Fibroblast of lung (primary cell): Measurements from ENCODE around the gene P4HA1. TPM values are rescaled to one million over a fixed set of nuclear protein-coding genes. Genes with fewer than 3 reads are reported as not detected.

Experiments
- DNase-seq, 2 donors: peaks; one replicate each; pipeline versions ENCODE4 v3.0.0 to v3.0.0-alpha.2; 2010; ENCODE audit warnings: low read depth in 2 of 2
- H2AFZ ChIP-seq: 2 replicates; pipeline ENCODE4 v1.5.1; 2012; ENCODE audit warnings: low read length, control low read depth, inconsistent platforms
- H3K27ac ChIP-seq: 2 replicates; pipeline ENCODE4 v1.5.1; 2011; ENCODE audit warnings: low read length, control low read depth; ENCODE audit not compliant: insufficient read depth
- H3K27me3 ChIP-seq: 2 replicates; pipeline ENCODE4 v1.5.1; 2011; ENCODE audit warnings: mild to moderate bottlenecking, low read length; ENCODE audit not compliant: control insufficient read depth, insufficient read depth
- H3K36me3 ChIP-seq: 2 replicates; pipeline ENCODE4 v1.5.1; 2011; ENCODE audit warnings: low read length; ENCODE audit not compliant: control insufficient read depth, insufficient read depth
- H3K4me1 ChIP-seq: 2 replicates; pipeline ENCODE4 v1.5.1; 2011; ENCODE audit warnings: low read length; ENCODE audit not compliant: control insufficient read depth, insufficient read depth; ENCODE audit errors: extremely low read depth
- H3K4me2 ChIP-seq: 2 replicates; pipeline ENCODE4 v1.5.1; 2011; ENCODE audit warnings: low read length, control low read depth; ENCODE audit not compliant: insufficient read depth; ENCODE audit errors: extremely low read depth
- H3K4me3 ChIP-seq, 4 experiments: fragments of 200-600 bp in 1 of 4; sonication (generic) in 1 of 4; replicated peaks in 1 of 4; 2 replicates each; pipeline ENCODE4 v1.5.1; 2011 to 2016; ENCODE audit warnings: low read length in 4 of 4, low read depth in 3 of 4, mild to moderate bottlenecking in 3 of 4, control low read depth in 2 of 4, inconsistent platforms in 1 of 4, mixed read lengths in 1 of 4; ENCODE audit not compliant: insufficient read depth in 1 of 4; ENCODE audit errors: control extremely low read depth in 1 of 4
- H3K79me2 ChIP-seq: 2 replicates; pipeline ENCODE4 v1.5.1; 2012; ENCODE audit warnings: mild to moderate bottlenecking, low read length, inconsistent platforms; ENCODE audit not compliant: control insufficient read depth, insufficient read depth
- H3K9ac ChIP-seq: 2 replicates; pipeline ENCODE4 v1.5.1; 2011; ENCODE audit warnings: mild to moderate bottlenecking, low read length, control low read depth; ENCODE audit not compliant: insufficient read depth
- H3K9me3 ChIP-seq: 2 replicates; pipeline ENCODE4 v1.5.1; 2012; ENCODE audit warnings: low read depth, low read length; ENCODE audit not compliant: control insufficient read depth, insufficient read depth
- H4K20me1 ChIP-seq: 2 replicates; pipeline ENCODE4 v1.5.1; 2011; ENCODE audit warnings: low read length; ENCODE audit not compliant: control insufficient read depth, insufficient read depth; ENCODE audit errors: extremely low read depth
- CTCF ChIP-seq, 2 donors: IDR thresholded peaks in 1 of 2; conservative IDR thresholded peaks in 1 of 2; 1 replicate in 1 of 2; 2 replicates in 1 of 2; pipeline ENCODE4 v1.5.1; 2011 to 2012; ENCODE audit warnings: low read length in 2 of 2, control low read depth in 1 of 2, inconsistent platforms in 1 of 2, low read depth in 1 of 2, mild to moderate bottlenecking in 1 of 2
- EZH2 ChIP-seq: IDR thresholded peaks from 2 replicates; pipeline ENCODE4 v1.5.1; 2012; ENCODE audit warnings: low read length, control low read depth, mild to moderate bottlenecking; ENCODE audit errors: missing control alignments
- polyA minus RNA-seq: library from RNA; depleted of rRNA, polyadenylated mRNA; stranded (reverse); fragments of >200 nt; gene quantifications from 2 replicates; pipeline ENCODE4 v1.2.3, GENCODE V29; 2011; ENCODE audit warnings: low replicate concordance
- polyA plus RNA-seq, 2 donors: library from polyadenylated mRNA; depleted of rRNA in 1 of 2; stranded (reverse) in 1 of 2; unstranded in 1 of 2; fragments of >200 nt; gene quantifications; 2 replicates each; pipeline ENCODE4 v1.2.1, GENCODE V29; 2011 to 2012; ENCODE audit warnings: missing spikeins in 1 of 2
- total RNA-seq: library from RNA; depleted of rRNA; stranded (reverse); fragments of >200 nt; gene quantifications from 2 replicates; pipeline ENCODE4 v1.2.1, GENCODE V29; 2014

Gene P4HA1
- total RNA-seq (147 and 179 TPM in 2 replicates), polyA plus RNA-seq (89.1 and 226 TPM in 2 replicates), polyA minus RNA-seq (7.0 and 12.5 TPM in 2 replicates)
- polyA plus RNA-seq (2012) = 64.6 and 153 TPM in 2 replicates

DNA sequence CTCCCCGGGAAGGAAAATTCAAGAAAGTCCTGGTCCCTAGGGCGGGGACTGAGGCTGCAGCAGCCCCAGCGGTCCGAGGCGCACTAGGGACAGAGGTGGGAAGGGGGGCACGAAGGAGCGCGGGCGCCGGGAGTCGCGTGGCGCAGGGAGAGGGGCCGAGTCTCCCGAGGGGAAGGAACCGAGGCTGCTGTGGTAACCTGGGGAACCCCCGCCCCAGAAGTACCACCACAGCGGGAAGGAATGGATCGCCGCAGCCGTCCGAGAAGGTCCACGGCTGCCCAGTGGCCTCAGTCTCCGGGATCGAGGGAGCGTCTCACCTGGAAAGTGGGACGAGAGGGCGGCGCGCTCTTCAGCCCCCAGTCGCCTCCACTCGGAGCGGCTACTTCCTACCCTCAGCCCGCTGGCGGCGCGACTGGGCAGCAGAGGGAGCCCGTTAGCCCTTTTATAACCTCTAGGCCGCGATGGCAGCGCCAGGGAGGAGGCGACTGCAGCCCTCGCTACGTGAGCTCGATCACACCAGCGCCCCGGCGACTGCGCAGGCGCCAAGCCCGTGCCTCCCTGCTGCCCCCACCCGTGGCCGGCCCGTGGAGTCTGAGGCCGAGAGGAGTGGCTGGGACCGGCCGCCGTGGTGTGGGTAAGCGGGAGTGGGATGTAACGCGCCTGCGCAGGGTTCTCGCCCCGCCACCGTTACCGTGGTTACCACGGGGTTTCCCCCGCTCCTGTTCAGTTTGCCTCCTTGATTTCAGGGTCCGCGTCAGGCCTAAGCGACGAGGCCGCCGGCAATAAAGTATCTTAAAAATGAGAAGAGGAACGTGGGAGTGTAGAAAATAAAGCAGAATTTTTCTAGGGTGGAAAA, at the start of gene P4HA1:
P4HA1 (minus strand) TSS at position 418 of the 856 bp plus-strand sequence. CDS start 21,983 bp downstream, outside the sequence.
- Histone ChIP-seq H3K27me3 (no peaks in the 10 kb centered on the region), H2AFZ (peak within 1 kb of the TSS; percentile 80), H3K36me3 (no peaks in the 10 kb centered on the region), H3K4me1 (peaks cover 4% of the 10 kb centered on the region), H3K4me3 (peak within 1 kb of the TSS; percentile 35 to 99 (median 94)), H3K79me2 (peaks cover 40% of the 10 kb centered on the region), H3K4me2 (peak within 1 kb of the TSS; percentile 94), H3K27ac (peak within 1 kb of the TSS; percentile 67), H3K9ac (peak within 1 kb of the TSS; percentile 93), H3K9me3 (no peaks in the 10 kb centered on the region), H4K20me1 (no peaks in the 10 kb centered on the region)
- peak; percentile 95 to 98 for DNase-seq
- TF ChIP-seq EZH2 = no peak
- peak; percentile 49 for TF ChIP-seq CTCF (conservative IDR thresholded peaks at IDR 0.05 in 1 of 2, IDR thresholded peaks at IDR 0.05 in 1 of 2; ENCODE audit: low read depth in 1 of 2, low read length in 2 of 2)

GRCh38 chr10:73141603-73142002, 44.9 kb upstream of the P4HA1 start:
- DNase-seq = no peak
- H3K36me3 ChIP-seq = peaks cover 6% of the 10 kb centered on the region
- no peak overlapping the region for H3K4me2 ChIP-seq
- no peaks in the 10 kb centered on the region for H3K4me1 ChIP-seq
- no peak overlapping the region for H3K4me3 ChIP-seq
- no peaks in the 10 kb centered on the region for H3K79me2 ChIP-seq
- TF ChIP-seq CTCF (conservative IDR thresholded peaks at IDR 0.05 in 1 of 2, IDR thresholded peaks at IDR 0.05 in 1 of 2; ENCODE audit: low read depth in 1 of 2, low read length in 2 of 2) = no peak
- no peak for TF ChIP-seq EZH2
- no peaks in the 10 kb centered on the region for H3K27me3 ChIP-seq
- H2AFZ ChIP-seq = no peak overlapping the region
- H4K20me1 ChIP-seq = no peaks in the 10 kb centered on the region
- no peak overlapping the region for H3K27ac ChIP-seq
- H3K9me3 ChIP-seq = no peaks in the 10 kb centered on the region
- H3K9ac ChIP-seq = no peak overlapping the region

GRCh38 chr10:73139251-73139650, 42.6 kb upstream of the P4HA1 start:
- no peaks in the 10 kb centered on the region for H3K9me3 ChIP-seq
- no peaks in the 10 kb centered on the region for H3K4me1 ChIP-seq
- no peak for TF ChIP-seq EZH2
- no peak for TF ChIP-seq CTCF (conservative IDR thresholded peaks at IDR 0.05 in 1 of 2, IDR thresholded peaks at IDR 0.05 in 1 of 2; ENCODE audit: low read depth in 1 of 2, low read length in 2 of 2)
- no peak overlapping the region for H3K4me2 ChIP-seq
- no peak overlapping the region for H2AFZ ChIP-seq
- H3K27me3 ChIP-seq = no peaks in the 10 kb centered on the region
- H3K9ac ChIP-seq = no peak overlapping the region
- H4K20me1 ChIP-seq = no peaks in the 10 kb centered on the region
- H3K27ac ChIP-seq = no peak overlapping the region
- no peaks in the 10 kb centered on the region for H3K79me2 ChIP-seq
- DNase-seq = no peak
- H3K36me3 ChIP-seq = peaks cover 6% of the 10 kb centered on the region
- H3K4me3 ChIP-seq = no peak overlapping the region
